Measurements from ENCODE around the gene PPIL1. TPM values are rescaled to one million over a fixed set of nuclear protein-coding genes. Genes with fewer than 3 reads are reported as not detected.

PPIL1 gene
- total and polyA plus RNA-seq, 2 of the 13 experiments (the other 11 are each of a cell fraction or from before 2014, with no cell fraction given) = 74.2 to 144 TPM

DNA sequence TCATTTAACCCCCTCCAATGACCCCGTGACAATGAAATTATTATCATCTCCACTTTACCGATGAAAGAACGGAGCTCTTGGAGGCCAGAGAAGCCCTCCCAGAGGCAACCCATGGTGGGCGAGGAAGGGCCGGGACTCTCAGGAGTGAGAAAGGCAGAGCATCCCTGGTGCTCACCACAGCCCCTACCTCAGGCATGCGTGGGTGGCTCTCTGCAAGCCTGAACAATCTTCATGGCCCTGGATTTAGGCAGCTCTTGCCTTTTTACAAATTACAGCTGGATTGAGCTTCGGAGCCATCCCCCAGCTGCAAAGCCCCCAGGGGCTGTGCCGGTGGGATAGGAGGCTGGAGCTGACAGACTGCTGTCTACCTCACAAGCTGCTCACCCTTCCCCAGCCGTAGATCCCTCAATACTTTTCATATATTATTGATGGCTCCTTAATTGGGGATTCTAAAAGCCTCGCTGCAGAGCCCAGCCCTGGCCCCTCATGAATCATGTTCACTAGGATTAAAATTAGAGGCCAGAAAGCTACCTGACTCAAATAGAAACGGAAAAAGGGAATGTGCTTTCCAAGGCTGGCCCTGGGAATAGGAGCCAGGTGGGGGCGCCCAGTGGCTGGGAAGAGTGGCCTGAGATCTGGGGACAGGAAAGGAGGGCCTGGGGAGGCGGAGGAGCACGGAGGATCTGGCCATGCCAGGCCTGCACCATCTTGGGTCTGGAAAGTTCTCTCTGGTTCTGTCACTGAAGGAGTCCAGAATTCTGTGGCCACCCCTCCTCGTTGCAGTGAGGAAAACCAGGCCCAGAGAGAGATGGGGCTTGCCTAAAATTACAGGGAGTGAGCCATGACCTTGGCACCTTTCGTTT lies 64.4 kb downstream of the PPIL1 start (continued):
- TF ChIP-seq, protein P1, sequence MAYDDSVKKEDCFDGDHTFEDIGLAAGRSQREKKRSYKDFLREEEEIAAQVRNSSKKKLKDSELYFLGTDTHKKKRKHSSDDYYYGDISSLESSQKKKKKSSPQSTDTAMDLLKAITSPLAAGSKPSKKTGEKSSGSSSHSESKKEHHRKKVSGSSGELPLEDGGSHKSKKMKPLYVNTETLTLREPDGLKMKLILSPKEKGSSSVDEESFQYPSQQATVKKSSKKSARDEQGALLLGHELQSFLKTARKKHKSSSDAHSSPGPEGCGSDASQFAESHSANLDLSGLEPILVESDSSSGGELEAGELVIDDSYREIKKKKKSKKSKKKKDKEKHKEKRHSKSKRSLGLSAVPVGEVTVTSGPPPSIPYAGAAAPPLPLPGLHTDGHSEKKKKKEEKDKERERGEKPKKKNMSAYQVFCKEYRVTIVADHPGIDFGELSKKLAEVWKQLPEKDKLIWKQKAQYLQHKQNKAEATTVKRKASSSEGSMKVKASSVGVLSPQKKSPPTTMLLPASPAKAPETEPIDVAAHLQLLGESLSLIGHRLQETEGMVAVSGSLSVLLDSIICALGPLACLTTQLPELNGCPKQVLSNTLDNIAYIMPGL (CRISPR knock-in tag; IDR thresholded peaks at IDR 0.05; ENCODE audit: borderline replicate concordance in 1 of 2, low read depth in 1 of 2) = peak; percentile 49 to 83; a peak in 3 of 4 replicates
- TF ChIP-seq ZNF619 (CRISPR knock-in tag; IDR thresholded peaks at IDR 0.05) (0 out of 2 replicates have a peak, but pooled peaks have one; percentile 26), ELF3 (CRISPR knock-in tag; IDR thresholded peaks at IDR 0.05) (peak; percentile 49; the same call in 1 of the 2 replicates), ZNF224 (CRISPR knock-in tag; IDR thresholded peaks at IDR 0.05) (peak; percentile 51; the same call in 1 of the 2 replicates), ZNF350 (CRISPR knock-in tag; IDR thresholded peaks at IDR 0.05; ENCODE audit: borderline replicate concordance, low read depth) (peak; percentile 39; the same call in 1 of the 2 replicates), ZNF788 (CRISPR knock-in tag; IDR thresholded peaks at IDR 0.05; ENCODE audit: borderline replicate concordance) (no peak; the same call in 1 of the 2 replicates), SATB2 (CRISPR knock-in tag; IDR thresholded peaks at IDR 0.05) (no peak), KDM2A (CRISPR knock-in tag; IDR thresholded peaks at IDR 0.05; ENCODE audit: borderline replicate concordance, low read depth) (peak; percentile 77; the same call in 1 of the 2 replicates), NR2C2 (CRISPR knock-in tag; IDR thresholded peaks at IDR 0.05; ENCODE audit: borderline replicate concordance) (no peak)
- TF ChIP-seq, protein P2, sequence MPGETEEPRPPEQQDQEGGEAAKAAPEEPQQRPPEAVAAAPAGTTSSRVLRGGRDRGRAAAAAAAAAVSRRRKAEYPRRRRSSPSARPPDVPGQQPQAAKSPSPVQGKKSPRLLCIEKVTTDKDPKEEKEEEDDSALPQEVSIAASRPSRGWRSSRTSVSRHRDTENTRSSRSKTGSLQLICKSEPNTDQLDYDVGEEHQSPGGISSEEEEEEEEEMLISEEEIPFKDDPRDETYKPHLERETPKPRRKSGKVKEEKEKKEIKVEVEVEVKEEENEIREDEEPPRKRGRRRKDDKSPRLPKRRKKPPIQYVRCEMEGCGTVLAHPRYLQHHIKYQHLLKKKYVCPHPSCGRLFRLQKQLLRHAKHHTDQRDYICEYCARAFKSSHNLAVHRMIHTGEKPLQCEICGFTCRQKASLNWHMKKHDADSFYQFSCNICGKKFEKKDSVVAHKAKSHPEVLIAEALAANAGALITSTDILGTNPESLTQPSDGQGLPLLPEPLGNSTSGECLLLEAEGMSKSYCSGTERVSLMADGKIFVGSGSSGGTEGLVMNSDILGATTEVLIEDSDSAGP (CRISPR knock-in tag; IDR thresholded peaks at IDR 0.05; ENCODE audit: borderline replicate concordance) = peak; percentile 54; the same call in 1 of the 2 replicates
- TF ChIP-seq, protein P3, sequence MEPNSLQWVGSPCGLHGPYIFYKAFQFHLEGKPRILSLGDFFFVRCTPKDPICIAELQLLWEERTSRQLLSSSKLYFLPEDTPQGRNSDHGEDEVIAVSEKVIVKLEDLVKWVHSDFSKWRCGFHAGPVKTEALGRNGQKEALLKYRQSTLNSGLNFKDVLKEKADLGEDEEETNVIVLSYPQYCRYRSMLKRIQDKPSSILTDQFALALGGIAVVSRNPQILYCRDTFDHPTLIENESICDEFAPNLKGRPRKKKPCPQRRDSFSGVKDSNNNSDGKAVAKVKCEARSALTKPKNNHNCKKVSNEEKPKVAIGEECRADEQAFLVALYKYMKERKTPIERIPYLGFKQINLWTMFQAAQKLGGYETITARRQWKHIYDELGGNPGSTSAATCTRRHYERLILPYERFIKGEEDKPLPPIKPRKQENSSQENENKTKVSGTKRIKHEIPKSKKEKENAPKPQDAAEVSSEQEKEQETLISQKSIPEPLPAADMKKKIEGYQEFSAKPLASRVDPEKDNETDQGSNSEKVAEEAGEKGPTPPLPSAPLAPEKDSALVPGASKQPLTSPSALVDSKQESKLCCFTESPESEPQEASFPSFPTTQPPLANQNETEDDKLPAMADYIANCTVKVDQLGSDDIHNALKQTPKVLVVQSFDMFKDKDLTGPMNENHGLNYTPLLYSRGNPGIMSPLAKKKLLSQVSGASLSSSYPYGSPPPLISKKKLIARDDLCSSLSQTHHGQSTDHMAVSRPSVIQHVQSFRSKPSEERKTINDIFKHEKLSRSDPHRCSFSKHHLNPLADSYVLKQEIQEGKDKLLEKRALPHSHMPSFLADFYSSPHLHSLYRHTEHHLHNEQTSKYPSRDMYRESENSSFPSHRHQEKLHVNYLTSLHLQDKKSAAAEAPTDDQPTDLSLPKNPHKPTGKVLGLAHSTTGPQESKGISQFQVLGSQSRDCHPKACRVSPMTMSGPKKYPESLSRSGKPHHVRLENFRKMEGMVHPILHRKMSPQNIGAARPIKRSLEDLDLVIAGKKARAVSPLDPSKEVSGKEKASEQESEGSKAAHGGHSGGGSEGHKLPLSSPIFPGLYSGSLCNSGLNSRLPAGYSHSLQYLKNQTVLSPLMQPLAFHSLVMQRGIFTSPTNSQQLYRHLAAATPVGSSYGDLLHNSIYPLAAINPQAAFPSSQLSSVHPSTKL (CRISPR knock-in tag; IDR thresholded peaks at IDR 0.05) = peak; percentile 45; the same call in 1 of the 2 replicates
- TF ChIP-seq, protein P4, sequence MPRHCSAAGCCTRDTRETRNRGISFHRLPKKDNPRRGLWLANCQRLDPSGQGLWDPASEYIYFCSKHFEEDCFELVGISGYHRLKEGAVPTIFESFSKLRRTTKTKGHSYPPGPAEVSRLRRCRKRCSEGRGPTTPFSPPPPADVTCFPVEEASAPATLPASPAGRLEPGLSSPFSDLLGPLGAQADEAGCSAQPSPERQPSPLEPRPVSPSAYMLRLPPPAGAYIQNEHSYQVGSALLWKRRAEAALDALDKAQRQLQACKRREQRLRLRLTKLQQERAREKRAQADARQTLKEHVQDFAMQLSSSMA (CRISPR knock-in tag; IDR thresholded peaks at IDR 0.05) = no peak
- TF ChIP-seq, protein P5, sequence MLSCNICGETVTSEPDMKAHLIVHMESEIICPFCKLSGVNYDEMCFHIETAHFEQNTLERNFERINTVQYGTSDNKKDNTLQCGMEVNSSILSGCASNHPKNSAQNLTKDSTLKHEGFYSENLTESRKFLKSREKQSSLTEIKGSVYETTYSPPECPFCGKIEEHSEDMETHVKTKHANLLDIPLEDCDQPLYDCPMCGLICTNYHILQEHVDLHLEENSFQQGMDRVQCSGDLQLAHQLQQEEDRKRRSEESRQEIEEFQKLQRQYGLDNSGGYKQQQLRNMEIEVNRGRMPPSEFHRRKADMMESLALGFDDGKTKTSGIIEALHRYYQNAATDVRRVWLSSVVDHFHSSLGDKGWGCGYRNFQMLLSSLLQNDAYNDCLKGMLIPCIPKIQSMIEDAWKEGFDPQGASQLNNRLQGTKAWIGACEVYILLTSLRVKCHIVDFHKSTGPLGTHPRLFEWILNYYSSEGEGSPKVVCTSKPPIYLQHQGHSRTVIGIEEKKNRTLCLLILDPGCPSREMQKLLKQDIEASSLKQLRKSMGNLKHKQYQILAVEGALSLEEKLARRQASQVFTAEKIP (CRISPR knock-in tag; IDR thresholded peaks at IDR 0.05; ENCODE audit: borderline replicate concordance) = no peak
- TF ChIP-seq, protein P6, sequence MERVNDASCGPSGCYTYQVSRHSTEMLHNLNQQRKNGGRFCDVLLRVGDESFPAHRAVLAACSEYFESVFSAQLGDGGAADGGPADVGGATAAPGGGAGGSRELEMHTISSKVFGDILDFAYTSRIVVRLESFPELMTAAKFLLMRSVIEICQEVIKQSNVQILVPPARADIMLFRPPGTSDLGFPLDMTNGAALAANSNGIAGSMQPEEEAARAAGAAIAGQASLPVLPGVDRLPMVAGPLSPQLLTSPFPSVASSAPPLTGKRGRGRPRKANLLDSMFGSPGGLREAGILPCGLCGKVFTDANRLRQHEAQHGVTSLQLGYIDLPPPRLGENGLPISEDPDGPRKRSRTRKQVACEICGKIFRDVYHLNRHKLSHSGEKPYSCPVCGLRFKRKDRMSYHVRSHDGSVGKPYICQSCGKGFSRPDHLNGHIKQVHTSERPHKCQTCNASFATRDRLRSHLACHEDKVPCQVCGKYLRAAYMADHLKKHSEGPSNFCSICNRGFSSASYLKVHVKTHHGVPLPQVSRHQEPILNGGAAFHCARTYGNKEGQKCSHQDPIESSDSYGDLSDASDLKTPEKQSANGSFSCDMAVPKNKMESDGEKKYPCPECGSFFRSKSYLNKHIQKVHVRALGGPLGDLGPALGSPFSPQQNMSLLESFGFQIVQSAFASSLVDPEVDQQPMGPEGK (CRISPR knock-in tag; IDR thresholded peaks at IDR 0.05) = 0 out of 2 replicates have a peak, but pooled peaks have one; percentile 37

Data from HepG2 (cell line).